HCT116 (cell line): ENCODE results near the gene KLK15. TPM values are rescaled to one million over a fixed set of nuclear protein-coding genes. Genes with fewer than 3 reads are reported as not detected.
A peak's percentile ranks its signal among the peaks of the same experiment; 100 is the strongest.

Source experiments
- ATAC-seq: fragments of 200-7000 bp; cut with Tn5 transposase; 2 replicates; pipeline ENCODE4 v1.9.1; 2020; ENCODE audit warnings: mild to moderate bottlenecking, moderate library complexity
- BruUV-seq: library from RNA; stranded (reverse); fragments of 400-500 nt; replicated peaks from 2 replicates; lab custom pipeline; 2021; lab: Mats Ljungman, UMichigan
- CTCF ChIA-PET: fragments of 300-600 bp; sonication (Branson Sonifier 250); formaldehyde crosslinking; loops from one replicate; lab custom pipeline; 2021; ENCODE audit warnings: antibody characterized with exemption; lab: Charles Lee
- POLR2A ChIA-PET: fragments of 300-600, 350-600 bp; sonication (Branson Sonifier 250); formaldehyde crosslinking; loops from one replicate; lab custom pipeline; 2021; ENCODE audit warnings: antibody characterized with exemption; lab: Charles Lee
- RAD21 ChIA-PET, 2 experiments: fragments of 300-600 bp; sonication (Branson Sonifier 250); formaldehyde crosslinking; loops; one replicate each; lab custom pipeline; 2023; ENCODE audit warnings: low total read pairs in 2 of 2; ENCODE audit not compliant: uncharacterized antibody in 2 of 2, unreplicated experiment in 2 of 2, low non-redundant PET in 1 of 2; lab: Charles Lee
- DNase-seq: peaks from one replicate; pipeline ENCODE4 v3.0.0-alpha.2; 2010; ENCODE audit warnings: low read depth, low spot score
- H2AFZ ChIP-seq: fragments of 200-600 bp; shearing (Covaris generic), sonication (generic); 2 replicates; pipeline ENCODE4 v1.6.1; 2017; ENCODE audit warnings: low read depth, mixed run types, mixed read lengths, antibody characterized with exemption, low read length; ENCODE audit not compliant: poor library complexity, severe bottlenecking
- H3K27ac ChIP-seq: 2 replicates; pipeline ENCODE4 v1.5.1; 2012; ENCODE audit warnings: low read depth, low read length
- H3K27me3 ChIP-seq: fragments of 200-600 bp; sonication (generic); 2 replicates; pipeline ENCODE4 v1.6.1; 2016; ENCODE audit warnings: mixed run types, low read length, mixed read lengths; ENCODE audit not compliant: insufficient read depth
- H3K36me3 ChIP-seq, 2 experiments: fragments of 200-500 bp in 1 of 2; fragments of 200-600 bp in 1 of 2; sonication (Bioruptor generic) in 1 of 2; sonication (generic) in 1 of 2; 2 replicates each; pipeline versions ENCODE4 v1.5.1 to v1.6.1; 2014 to 2016; ENCODE audit warnings: low read length in 2 of 2, inconsistent platforms in 1 of 2, mixed read lengths in 1 of 2, mixed run types in 1 of 2; ENCODE audit not compliant: insufficient read depth in 2 of 2, control insufficient read depth in 1 of 2
- H3K4me1 ChIP-seq, 2 experiments: fragments of 200-600 bp in 1 of 2; sonication (generic) in 1 of 2; 2 replicates each; pipeline versions ENCODE4 v1.5.1 to v1.6.1; 2012 to 2017; ENCODE audit warnings: low read length in 2 of 2, inconsistent platforms in 1 of 2, mild to moderate bottlenecking in 1 of 2, mixed read lengths in 1 of 2, mixed run types in 1 of 2, moderate library complexity in 1 of 2; ENCODE audit not compliant: insufficient read depth in 2 of 2, control insufficient read depth in 1 of 2
- H3K4me2 ChIP-seq: fragments of 200-600 bp; sonication (generic); 2 replicates; pipeline ENCODE4 v1.6.1; 2017; ENCODE audit warnings: mixed run types, low read length, mixed read lengths
- H3K4me3 ChIP-seq, 2 experiments: fragments of 200-600 bp in 1 of 2; sonication (generic) in 1 of 2; replicated peaks in 1 of 2; 2 replicates each; pipeline ENCODE4 v1.5.1; 2011 to 2016; ENCODE audit warnings: low read length in 2 of 2, control low read depth in 1 of 2, low read depth in 1 of 2, mild to moderate bottlenecking in 1 of 2, mixed read lengths in 1 of 2, mixed run types in 1 of 2
- H3K79me2 ChIP-seq: fragments of 200-600 bp; sonication (generic); 2 replicates; pipeline ENCODE4 v1.6.1; 2017; ENCODE audit warnings: mild to moderate bottlenecking, mixed run types, low read length, moderate library complexity, mixed read lengths; ENCODE audit not compliant: insufficient read depth
- H3K9ac ChIP-seq: fragments of 200-600 bp; sonication (generic); 2 replicates; pipeline ENCODE4 v1.6.1; 2016; ENCODE audit warnings: low read length, mixed read lengths
- H3K9me2 ChIP-seq: fragments of 200-600 bp; sonication (generic), shearing (Covaris generic); 2 replicates; pipeline ENCODE4 v1.6.1; 2017; ENCODE audit warnings: mixed run types, mild to moderate bottlenecking, moderate library complexity; ENCODE audit not compliant: insufficient read depth
- H3K9me3 ChIP-seq, 2 experiments: fragments of 200-500 bp in 1 of 2; fragments of 200-600 bp in 1 of 2; sonication (Bioruptor generic) in 1 of 2; sonication (generic) in 1 of 2; 2 replicates each; pipeline ENCODE4 v1.6.1; 2014 to 2017; ENCODE audit warnings: low read length in 2 of 2, mixed read lengths in 2 of 2, inconsistent platforms in 1 of 2, low read depth in 1 of 2, mild to moderate bottlenecking in 1 of 2, mixed run types in 1 of 2, moderate library complexity in 1 of 2; ENCODE audit not compliant: control insufficient read depth in 1 of 2, insufficient read depth in 1 of 2
- H4K20me1 ChIP-seq: fragments of 200-600 bp; sonication (generic), shearing (Covaris generic); 2 replicates; pipeline ENCODE4 v1.6.1; 2017; ENCODE audit warnings: mixed run types, mild to moderate bottlenecking, moderate library complexity; ENCODE audit not compliant: insufficient read depth
- ATF3 ChIP-seq: IDR thresholded peaks from 2 replicates; pipeline ENCODE4 v1.6.1; 2012
- CBX3 ChIP-seq: IDR thresholded peaks from 2 replicates; pipeline ENCODE4 v1.6.1; 2012; ENCODE audit warnings: low read depth
- CEBPB ChIP-seq: IDR thresholded peaks from 2 replicates; pipeline ENCODE4 v1.6.1; 2012; ENCODE audit warnings: low read depth
- EGR1 ChIP-seq: IDR thresholded peaks from 2 replicates; pipeline ENCODE4 v1.6.1; 2012; ENCODE audit warnings: low read depth
- ELF1 ChIP-seq: IDR thresholded peaks from 2 replicates; pipeline ENCODE4 v1.6.1; 2012; ENCODE audit warnings: low read depth, borderline replicate concordance
- EZH2 ChIP-seq: fragments of 200-600 bp; sonication (generic); IDR thresholded peaks from 2 replicates; pipeline ENCODE4 v1.6.1; 2017; ENCODE audit warnings: antibody characterized with exemption, mixed run types
- EZH2phosphoT487 ChIP-seq: fragments of 200-600 bp; IDR thresholded peaks from 2 replicates; pipeline ENCODE4 v1.6.1; 2018; ENCODE audit warnings: antibody characterized with exemption, borderline replicate concordance
- FOSL1 ChIP-seq: IDR thresholded peaks from 2 replicates; pipeline ENCODE4 v1.6.1; 2012; ENCODE audit warnings: low read depth
- JUND ChIP-seq: IDR thresholded peaks from 2 replicates; pipeline ENCODE4 v1.6.1; 2012
- MAX ChIP-seq: IDR thresholded peaks from 2 replicates; pipeline ENCODE4 v1.6.1; 2012
- POLR2A ChIP-seq: IDR thresholded peaks from 2 replicates; pipeline ENCODE4 v1.7.0; 2011; ENCODE audit warnings: borderline replicate concordance; ENCODE audit not compliant: insufficient read depth, insufficient read length; ENCODE audit errors: extremely low read depth
- POLR2AphosphoS5 ChIP-seq: IDR thresholded peaks from 2 replicates; pipeline ENCODE4 v1.6.1; 2011; ENCODE audit warnings: mild to moderate bottlenecking, low read depth, low read length, moderate library complexity
- RAD21 ChIP-seq: IDR thresholded peaks from 2 replicates; pipeline ENCODE4 v1.6.1; 2012; ENCODE audit warnings: low read depth, mild to moderate bottlenecking
- REST ChIP-seq: IDR thresholded peaks from 2 replicates; pipeline ENCODE4 v1.6.1; 2012; ENCODE audit warnings: low read depth
- SP1 ChIP-seq: IDR thresholded peaks from 2 replicates; pipeline ENCODE4 v1.6.1; 2012; ENCODE audit warnings: low read depth
- TCF7L2 ChIP-seq: IDR thresholded peaks from 2 replicates; pipeline ENCODE4 v1.7.0; 2011; ENCODE audit warnings: borderline replicate concordance, inconsistent platforms; ENCODE audit not compliant: insufficient read depth, insufficient read length; ENCODE audit errors: extremely low read depth
- YY1 ChIP-seq: IDR thresholded peaks from 2 replicates; pipeline ENCODE4 v1.6.1; 2011; ENCODE audit warnings: low read length, low read depth, moderate library complexity, mild to moderate bottlenecking; ENCODE audit not compliant: insufficient replicate concordance; ENCODE audit errors: extremely low read depth
- ZBTB33 ChIP-seq: IDR thresholded peaks from 2 replicates; pipeline ENCODE4 v1.6.1; 2011; ENCODE audit warnings: mild to moderate bottlenecking, low read length, moderate library complexity; ENCODE audit not compliant: insufficient replicate concordance; ENCODE audit errors: extremely low read depth
- ZNF274 ChIP-seq: fragments of 200-500 bp; sonication (Bioruptor generic); IDR thresholded peaks from 2 replicates; pipeline ENCODE4 v1.6.1; 2014; ENCODE audit warnings: mild to moderate bottlenecking, low read depth, low read length, inconsistent platforms
- intact Hi-C: fragments of 100-400 bp; cut with micrococcal nuclease; formaldehyde crosslinking; loops from 2 replicates; pipeline ENCODE4 v1.10.0; 2022
- total RNA-seq: library from RNA; stranded (reverse); gene quantifications from one replicate; pipeline ENCODE4 v1.2.1, GENCODE V29; 2021; ENCODE audit not compliant: unreplicated experiment

The KLK15 gene
- total RNA-seq, 1 experiment from 2014 or later, result not detected

GRCh38 chr19:50835785-50836542 lies 2.6 kb upstream of the KLK15 start:
- Histone ChIP-seq H3K27me3 (no peaks in the 10 kb centered on the region), H2AFZ (no peak overlapping the region), H4K20me1 (no peaks in the 10 kb centered on the region), H3K79me2 (no peaks in the 10 kb centered on the region), H3K27ac (peak overlapping the region; percentile 62), H3K4me1 (peaks cover 15 to 29% of the 10 kb centered on the region in 2 experiments), H3K4me2 (peak overlapping the region; percentile 66), H3K9ac (peak overlapping the region; percentile 68), H3K9me2 (no peaks in the 10 kb centered on the region), H3K4me3 (peak overlapping the region; percentile 55 to 60), H3K36me3 (no peaks in the 10 kb centered on the region), H3K9me3 (no peaks in the 10 kb centered on the region)
- intact Hi-C loops, result loop anchor here (2.0 kb wide), 1 partner anchor 31 kb away; no protein-coding TSS in a partner anchor
- DNase-seq, result peak; percentile 57
- CTCF ChIA-PET, result no interaction called here
- POLR2A ChIA-PET, result interaction anchor here (0.7 kb wide), 1 partner anchor 13 kb away, joined by 3 read pairs; the partner anchor contains the start of gene KLK1
- RAD21 ChIA-PET, result no interaction called here
- peak; percentile 93 for ATAC-seq
- no TSS peak for BruUV-seq
- TF ChIP-seq TCF7L2 (no peak), REST (no peak), SP1 (no peak), JUND (no peak), POLR2AphosphoS5 (peak; percentile 98), ZNF274 (no peak), FOSL1 (no peak), CBX3 (no peak; the same call in 1 of the 2 replicates), EGR1 (no peak), ZBTB33 (no peak), YY1 (no peak), ELF1 (no peak), EZH2 (no peak), EZH2phosphoT487 (no peak), ATF3 (no peak), MAX (peak; percentile 80; the same call in 1 of the 2 replicates), POLR2A (peak; percentile 74), RAD21 (no peak), CEBPB (no peak)
